ENCODE results near the gene PABPN1.
A peak's percentile ranks its signal among the peaks of the same experiment; 100 is the strongest.
"Not testable (repeated sequence)": the region's sequence is repeated elsewhere in the genome, so short reads cannot be mapped to it uniquely, and the experiment has no call there.

PABPN1 gene, protein sequence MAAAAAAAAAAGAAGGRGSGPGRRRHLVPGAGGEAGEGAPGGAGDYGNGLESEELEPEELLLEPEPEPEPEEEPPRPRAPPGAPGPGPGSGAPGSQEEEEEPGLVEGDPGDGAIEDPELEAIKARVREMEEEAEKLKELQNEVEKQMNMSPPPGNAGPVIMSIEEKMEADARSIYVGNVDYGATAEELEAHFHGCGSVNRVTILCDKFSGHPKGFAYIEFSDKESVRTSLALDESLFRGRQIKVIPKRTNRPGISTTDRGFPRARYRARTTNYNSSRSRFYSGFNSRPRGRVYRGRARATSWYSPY

DNA sequence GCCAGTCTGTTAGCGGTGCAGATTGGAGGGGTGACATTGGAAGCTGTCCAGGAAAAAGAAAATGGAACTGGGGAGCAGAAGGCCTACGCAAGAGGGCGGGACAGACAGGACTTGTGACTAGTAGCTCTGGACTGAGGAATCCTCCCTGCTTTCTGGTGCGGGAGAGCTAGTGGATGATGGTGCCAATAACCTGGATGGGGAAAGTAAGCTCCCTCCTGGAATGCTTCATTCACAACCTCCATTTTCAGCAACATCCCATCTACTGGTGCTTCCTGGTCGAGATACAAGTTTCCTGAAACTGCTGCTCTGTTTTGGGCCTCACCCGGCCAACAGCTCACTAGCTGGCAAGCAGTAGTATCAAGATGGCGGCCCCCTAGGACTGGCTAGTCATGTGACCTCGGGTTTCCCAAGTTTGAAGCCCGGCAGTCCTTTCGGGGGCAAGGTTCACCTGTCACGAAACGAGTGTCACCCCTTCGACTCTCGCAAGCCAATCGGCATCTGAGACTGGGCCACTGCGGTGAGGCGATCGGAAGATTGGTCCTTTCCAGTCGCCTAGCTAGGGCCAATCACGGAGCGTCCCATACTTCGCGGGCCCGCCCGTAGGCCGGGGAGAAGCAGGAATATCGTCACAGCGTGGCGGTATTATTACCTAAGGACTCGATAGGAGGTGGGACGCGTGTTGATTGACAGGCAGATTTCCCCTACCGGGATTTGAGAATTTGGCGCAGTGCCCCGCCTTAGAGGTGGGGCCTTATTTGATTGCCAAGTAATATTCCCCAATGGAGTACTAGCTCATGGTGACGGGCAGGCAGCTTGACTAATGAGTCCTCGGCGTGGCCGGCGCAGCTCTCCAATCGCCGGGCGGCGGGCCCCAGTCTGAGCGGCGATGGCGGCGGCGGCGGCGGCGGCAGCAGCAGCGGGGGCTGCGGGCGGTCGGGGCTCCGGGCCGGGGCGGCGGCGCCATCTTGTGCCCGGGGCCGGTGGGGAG, at the start of gene PABPN1:
PABPN1 (plus strand) TSS at position 874 of the 988 bp plus-strand sequence; CDS start at position 887, 13 bp downstream.
- DNase-seq: peak; percentile 100

DNA sequence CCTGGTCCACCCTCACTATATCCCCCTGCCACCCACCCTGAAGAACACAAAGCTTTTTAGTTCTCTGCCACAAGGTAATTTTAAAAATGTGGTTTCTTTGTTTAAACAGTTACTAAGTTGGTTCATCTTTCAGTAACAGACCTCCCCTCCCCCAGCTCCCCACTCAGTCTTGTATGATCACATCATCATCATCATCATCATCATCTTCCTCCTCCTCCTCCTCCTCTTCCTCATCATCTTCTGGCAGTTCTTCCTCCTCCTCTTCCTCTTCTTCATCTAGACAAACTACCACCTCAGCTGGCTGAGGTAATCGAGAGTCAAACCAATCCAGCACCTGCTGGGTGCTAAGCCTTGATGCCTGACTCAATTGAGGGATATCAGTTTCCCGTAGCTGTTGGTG, 45.8 kb upstream of the PABPN1 start:
- DNase-seq: no peak

DNA sequence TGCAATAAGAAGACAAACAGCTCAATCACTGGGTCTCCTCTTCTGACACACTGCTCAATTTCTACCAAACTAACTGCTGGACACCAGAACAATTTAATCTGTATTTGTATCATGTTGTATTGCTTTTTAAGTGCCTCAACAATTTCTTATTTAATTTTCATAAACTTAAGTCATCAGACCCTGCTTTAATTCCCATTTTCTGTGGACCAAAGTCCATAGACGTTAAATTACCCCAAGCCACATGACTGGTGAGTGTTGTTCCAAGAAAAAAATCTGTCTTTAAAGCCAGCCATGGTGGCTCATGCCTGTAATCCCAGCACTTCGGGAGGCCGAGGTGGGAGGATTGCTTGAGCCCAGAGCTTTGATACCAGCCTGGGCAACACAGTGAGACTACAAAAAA, 44.1 kb upstream of the PABPN1 start:
- no peak for DNase-seq

DNA sequence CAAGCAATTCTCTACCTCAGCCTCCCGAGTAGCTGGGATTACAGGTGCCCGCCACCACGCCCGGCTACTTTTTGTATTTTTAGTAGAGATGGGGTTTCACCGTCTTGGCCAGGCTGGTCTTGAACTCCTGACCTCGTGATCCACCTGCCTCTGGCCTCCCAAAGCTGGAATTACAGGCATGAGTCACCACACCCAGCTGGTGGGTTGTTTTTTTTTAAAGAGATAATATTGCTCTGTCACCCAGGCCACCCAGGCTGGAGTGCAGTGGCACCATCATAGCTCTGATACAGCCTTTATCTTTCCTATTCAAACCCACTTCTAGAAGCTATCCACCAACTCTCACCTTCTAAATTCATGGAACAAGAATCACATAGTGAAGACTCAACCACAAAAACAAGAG, 43.3 kb upstream of the PABPN1 start:
- not testable (repeated sequence) for DNase-seq

DNA sequence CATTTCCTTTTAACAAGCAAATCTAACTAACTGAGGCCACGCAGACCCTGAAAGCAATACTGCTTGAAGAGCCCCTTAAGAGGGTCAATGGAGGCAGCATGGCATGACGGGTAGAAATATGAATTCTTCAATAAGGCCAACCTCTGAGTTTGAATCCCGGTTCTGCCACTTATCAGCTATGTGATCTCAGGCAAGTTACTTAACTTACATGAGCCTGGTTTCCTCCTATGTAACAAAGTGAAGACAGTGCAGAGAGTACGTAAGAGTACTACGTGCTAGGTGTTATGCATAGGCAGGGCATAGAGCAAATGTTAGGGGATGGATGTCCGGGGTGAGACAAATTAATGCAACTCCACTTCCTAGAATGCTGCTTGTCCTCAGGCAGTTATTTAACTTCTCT, 40.0 kb upstream of the PABPN1 start:
- no peak for DNase-seq

DNA sequence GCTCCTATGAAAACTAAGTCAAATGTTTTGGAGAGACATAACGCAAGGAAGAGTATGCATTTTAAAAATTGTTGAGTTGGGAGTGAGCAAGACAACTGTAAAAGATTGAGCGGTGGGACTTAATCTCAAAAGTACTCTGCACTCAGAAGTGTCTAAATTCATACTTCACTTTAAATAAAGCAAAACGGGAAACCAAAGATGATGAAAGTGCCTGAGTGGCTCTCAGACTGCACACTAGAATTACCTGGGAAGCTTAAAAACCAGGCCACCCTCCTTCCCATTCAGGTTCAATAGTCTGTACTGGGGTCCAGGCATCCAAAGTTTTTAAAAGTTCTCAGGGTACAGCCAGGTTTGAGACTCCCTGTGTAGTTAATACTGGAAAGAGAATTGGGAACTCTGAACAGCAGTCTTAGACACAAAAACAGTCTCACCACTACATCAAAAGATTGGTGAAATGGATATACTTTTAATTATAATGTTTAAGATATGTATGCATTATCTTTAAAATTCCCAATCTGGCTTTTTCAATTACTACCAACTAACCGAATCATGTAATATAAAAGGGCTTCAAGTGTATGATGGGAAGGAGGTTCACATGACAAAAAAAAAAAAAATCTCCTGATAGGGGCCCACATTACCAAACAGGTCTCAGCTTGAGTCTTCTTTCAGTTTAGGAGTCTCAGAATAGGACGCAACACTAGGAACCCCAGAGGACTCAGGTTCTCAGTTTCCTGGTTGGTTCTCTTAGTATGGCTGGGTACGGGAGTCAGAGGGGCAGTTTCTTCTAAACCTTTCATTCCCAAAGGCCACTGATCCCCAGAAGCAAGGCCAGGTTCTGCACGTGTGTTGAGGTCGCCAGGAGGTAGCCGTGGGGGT, 36.4 kb upstream of the PABPN1 start:
- DNase-seq: peak; percentile 68

DNA sequence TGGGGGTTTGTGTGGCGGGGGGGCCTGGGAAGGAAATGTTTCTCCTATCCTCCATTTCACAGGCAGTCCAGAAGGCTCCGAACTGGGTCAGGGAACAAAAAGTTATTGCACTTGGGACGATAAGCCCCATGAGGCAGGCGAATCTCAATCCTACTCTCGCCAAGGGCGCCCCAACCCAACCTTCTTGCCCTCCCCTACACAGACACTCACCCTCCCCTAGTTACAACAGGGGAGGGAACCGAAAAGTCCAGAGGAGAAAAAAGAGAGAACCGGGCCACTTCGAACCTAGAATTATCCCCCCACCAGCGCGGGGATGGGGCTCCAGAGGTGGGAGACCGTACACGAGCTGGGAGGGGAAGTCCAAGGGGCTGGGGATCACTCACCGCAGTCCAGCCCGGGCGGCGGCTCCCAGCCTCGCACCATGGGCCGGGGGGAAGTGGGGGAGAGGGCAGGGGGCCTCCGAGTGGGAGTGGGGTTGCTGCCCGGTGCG, 35.7 kb upstream of the PABPN1 start:
- no peak for DNase-seq

DNA sequence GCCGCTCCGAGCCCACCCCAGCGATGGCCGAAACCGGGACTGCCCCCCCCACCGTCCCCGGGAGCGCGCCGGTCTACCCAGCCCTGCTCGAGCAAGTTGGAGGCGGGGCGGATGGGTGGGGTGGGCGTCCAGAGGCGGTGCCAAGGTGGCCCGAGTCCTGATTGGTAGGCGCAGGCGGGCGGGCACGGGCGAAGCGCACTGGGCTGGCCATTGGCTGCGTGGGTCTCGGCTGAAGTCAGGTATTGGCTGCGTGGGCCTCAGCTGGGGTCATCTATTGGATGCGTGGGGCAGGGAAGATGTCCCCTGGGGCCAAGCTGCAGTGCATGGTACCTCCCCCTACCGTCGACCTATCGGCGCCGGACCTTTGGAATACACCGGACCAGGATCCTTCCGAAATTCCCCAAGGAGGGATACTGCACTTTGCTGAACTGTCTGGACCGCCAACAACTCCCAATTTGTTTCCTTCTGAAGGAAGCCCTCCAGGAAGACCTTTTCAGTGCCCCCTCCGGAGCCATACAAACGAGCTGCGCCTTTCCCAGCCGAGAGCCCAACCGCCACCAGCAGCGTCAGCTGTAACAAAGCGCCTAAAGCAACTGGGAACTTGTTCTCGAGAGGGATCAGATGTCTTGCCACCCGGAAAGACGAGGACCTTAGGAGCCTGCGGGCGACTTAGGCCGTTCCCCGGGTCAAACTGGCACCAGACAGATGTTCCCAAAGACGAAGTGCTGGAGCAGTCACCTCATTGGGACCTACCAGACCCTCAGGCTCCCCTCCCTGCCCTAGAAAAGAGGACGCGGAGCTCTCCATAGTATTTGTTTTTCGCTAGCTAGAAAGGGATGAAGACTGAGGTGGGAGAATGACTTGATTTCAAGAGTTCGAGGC, 35.0 kb upstream of the PABPN1 start, which contains the start of gene HOMEZ:
HOMEZ (minus strand) TSS at position 113 of the 882 bp plus-strand sequence. CDS start 180 bp downstream, outside the sequence.
- DNase-seq: peak; percentile 99

DNA sequence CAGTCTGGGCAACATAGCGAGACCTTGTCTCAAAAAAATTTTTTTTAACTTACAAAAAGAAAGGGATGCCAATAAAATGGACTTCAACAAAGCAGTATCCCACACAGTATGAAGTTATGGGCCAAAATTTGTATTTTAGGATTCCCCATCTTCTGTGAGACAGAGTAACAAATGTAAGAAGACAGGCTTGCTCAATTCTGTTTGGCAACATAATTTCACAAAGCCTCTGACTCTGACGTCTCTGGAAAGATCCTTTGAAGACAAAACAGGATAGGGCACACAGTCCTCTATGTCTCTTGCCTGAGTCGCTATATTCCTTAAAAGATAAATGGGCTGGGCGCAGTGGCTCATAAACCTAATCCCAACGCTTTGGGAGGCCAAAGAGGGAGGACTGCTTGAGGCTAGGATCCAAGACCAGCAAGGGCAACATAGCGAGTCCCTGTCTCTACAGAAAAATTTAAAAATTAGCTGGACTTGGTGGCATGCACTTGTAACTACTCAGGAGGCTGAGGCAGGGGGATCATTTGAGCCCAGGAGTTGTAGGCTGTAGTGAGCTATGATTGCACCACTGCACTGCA, 34.3 kb upstream of the PABPN1 start:
- peak; percentile 78 for DNase-seq

DNA sequence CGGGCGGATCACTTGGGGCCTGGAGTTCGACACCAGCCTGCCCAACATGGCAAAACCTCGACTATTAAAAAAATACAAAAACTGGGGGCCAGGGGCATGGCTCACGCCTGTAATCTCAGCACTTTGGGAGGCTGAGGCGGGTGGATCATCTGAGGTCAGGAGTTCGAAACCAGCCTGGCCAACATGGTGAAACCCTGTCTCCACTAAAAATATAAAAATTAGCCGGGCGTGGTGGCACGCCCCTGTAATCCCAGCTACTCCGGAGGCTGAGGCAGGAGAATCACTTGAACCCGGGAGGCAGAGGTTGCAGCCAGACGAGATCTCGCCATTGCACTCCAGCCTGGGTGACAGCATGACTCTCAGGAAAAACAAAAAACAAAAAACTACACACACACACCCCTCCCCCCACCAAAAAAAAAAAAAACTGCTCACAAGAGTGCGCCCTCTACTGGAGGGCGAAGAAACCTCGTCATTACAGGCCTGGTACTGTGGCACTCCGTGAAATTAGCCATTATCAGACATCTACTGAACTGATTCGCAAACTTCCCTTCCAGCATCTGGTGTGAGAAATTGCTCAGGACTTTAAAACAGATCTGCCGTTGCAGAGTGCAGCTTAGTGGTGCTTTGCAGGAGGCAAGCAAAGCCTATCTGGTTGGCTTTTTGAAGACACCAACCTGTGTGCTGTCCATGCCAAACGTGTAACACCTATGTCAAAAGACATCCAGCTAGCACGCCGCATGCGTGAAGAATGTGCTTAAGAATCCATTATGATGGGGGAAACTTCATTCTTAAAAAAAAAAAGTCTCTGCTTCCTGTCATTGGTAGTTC, 26.3 kb upstream of the PABPN1 start:
- DNase-seq: peak; percentile 65

DNA sequence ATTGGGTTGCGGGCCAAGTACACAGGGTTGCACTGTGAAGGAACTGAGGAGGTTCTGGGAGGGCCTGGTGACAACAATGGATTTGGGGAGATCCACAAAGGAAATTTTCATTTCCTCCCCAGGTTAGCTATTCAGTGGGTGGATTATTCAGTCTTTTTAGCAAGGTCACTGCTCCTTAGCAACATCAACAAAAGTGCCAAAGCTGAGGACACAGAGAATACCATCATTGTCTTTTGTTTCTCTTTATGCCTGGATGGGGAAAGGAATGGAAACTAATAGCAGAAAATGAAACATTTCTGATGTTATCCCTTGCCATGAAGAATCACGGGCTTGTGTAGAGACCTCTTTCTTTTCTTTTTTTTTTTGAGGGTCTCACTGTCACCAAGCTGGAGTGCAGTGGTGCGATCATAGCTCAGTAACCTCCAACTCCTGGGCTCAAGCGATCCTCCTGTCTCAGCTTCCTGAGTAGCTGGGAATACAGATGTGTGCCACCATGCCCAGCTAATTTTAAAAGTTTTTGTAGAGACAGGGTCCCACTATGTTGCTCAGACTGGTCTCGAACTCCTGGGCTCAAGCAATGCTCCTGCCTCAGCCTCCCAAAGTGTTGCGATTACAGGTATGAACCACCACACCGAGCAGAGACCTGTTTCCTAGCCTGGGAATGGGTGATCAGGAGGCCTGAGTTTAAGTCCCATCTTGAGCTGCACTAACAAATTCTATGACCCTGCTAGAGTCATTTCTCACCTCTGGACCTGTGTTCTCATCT, 25.1 kb upstream of the PABPN1 start:
- no peak for DNase-seq

DNA sequence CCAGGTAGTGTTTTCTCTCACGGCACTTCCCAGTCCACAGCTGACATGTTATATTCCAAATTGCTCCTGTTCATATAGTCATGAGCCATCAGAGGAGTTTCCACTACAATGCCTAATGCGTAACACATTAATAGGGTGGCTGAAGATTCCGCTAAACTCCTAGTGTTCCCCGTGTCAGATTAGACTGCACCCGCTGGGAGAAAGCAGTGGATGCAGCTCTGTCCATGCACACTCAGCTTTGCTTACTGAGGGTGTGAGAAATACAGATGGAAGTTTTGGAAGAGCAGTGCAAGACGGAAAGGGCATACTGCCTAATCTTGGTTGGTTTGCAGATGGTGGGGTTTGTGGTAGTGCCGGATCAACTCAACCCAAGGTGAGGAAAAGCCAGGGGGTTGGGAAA, 24.2 kb upstream of the PABPN1 start:
- no peak for DNase-seq

DNA sequence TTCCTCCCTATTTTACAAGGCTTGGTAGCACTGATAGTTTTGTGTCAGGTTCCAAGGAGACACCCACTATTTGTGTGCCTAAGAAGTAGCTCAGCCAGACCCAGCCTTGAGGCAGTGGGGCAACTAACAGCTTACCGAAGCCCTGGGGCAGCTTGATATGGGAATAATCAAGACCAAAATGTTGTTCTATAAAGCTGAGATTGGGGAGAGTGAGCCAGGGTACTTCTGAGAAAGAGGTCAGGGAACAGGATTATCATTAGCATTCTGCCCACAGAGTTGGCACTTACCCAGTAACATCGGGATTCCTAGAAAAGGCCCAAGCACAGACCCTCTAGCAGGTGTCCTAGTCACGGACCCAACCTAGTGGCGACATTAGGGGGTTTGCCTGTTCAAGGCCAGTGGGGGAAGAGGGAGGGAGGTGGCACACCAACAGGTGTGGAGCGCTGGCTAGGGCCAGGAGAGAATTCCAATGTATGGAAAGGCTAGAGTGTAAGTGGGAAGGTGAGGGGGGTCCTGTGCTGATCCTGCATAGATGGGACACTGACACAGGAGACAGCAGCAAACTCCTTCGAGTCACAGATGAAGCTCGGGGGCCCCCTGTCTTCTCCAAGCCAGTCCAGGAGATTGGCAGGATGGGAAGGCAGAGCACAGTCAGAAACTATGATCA, 23.5 kb upstream of the PABPN1 start:
- no peak for DNase-seq

DNA sequence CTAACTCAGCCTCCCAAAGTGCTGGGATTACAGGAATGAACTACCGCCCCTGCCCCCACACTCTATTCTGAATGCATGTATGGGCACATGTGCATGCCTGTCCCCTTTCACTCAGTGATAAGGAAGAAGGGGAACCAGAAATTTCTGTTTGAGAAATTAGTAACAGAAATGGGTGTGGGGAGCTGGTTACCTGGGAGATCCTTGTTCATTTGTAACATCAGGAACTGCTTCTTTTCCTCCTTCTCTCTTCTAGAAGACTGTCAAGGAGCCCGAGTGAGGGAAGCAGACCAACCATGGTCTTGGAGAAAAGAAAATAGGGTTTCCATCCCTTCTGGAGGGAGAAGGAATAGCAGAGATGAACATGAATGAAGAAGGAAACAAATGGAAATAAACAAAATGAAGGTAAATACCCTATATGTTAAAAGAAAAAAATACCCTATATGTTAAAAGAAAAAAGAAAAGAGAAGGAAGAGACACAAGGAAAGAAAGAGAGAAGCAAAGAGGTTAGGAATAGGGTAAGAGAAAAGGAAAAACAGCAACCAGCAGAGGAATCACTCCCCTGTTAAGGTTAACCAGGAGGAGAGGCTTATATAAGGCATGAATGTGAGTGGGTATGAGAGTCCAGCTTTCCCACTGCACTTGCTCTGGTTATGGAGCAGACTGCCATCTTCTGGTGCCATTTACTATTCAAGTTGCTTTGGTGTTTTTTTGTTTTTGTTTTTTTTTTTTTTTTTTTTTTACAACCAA, 21.9 kb upstream of the PABPN1 start:
- DNase-seq: peak; percentile 69

DNA sequence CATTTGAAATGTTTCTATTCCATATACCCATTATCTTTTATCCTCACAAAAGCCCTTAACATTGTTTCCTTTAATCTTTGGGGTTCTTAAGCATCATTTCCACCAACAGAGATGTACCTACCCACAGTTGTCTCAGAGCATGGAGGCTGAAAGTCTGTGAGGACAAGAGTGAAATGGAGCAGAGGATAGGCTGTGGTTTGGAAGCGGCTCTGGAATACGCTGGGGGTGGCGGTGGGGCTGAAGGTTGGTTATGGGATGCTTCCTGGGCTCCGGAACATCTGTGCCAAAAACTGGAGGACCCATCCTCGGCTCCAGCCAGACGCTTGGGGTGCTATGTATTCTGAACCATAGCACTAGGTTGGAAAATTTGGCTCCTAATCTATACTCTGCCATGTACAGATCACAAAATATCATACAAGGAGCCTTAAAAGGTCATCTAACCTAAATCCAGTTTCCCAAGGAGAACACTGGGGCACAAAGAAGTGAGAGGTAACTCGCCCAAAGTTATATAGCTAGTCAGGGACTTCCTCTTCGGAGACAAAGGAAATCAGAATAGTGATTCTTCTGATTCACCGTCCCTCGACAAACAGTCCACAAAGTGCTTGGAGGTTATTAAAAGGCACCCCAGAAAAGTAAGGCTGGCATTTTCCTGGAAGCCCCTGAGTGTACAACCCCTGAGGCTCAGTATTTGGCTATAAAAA, 21.1 kb upstream of the PABPN1 start:
- peak; percentile 34 for DNase-seq

DNA sequence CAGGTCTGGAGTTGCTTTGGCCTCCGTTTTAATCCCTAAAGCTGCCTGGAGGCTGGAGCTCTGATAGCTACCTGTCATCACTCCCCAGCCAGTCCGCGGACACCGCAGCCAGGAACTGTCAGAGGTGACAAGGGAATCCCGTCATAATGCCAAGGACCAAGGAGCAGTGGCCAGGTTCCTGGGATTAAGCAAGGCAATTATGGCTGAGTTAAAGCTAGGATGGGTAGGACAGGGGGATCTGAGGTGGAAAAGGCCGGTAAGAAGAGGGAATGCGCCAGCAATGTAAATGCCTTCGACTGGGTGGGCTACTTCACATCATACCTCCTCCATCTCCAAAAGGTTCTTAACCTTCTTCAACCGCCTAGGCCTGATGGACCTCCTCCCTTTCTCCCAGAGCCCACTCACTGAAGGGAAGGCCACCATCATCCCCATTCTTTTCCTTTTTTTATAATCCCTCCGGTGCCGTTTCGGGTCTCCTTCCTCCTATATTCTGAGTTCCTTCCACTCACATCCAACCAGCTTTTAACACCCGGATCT, 20.5 kb upstream of the PABPN1 start:
- peak; percentile 37 for DNase-seq
